ENCODE data around the gene PTX4.
"Not testable (repeated sequence)": the region's sequence is repeated elsewhere in the genome, so short reads cannot be mapped to it uniquely, and the experiment has no call there.

PTX4 gene

GRCh38 chr16:1481906-1482835, 6.6 kb downstream of the PTX4 start:
- no peak for DNase-seq (ENCODE audit: low read depth)

GRCh38 chr16:1478937-1479336, 9.8 kb downstream of the PTX4 start:
- not testable (repeated sequence) for DNase-seq (ENCODE audit: low read depth)

DNA sequence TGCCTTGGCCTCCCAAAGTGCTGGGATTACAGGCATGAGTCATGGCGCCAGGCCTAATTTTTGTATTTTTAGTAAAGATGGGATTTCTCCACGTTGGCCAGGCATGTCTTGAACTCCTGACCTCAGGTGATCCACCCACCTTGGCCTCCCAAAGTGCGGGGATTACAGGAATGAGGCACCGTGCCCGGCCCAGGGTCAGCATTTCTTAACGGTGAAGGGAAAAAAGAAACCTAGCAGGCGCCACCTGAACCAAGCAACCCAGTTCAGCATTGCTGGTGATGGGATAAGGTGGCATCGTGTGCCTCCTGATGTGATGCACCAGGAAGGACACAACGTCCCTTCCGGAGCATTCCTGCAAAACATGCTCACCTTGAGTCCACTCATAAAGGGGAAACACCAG, 11.7 kb downstream of the PTX4 start:
- DNase-seq (ENCODE audit: low read depth) = no peak

DNA sequence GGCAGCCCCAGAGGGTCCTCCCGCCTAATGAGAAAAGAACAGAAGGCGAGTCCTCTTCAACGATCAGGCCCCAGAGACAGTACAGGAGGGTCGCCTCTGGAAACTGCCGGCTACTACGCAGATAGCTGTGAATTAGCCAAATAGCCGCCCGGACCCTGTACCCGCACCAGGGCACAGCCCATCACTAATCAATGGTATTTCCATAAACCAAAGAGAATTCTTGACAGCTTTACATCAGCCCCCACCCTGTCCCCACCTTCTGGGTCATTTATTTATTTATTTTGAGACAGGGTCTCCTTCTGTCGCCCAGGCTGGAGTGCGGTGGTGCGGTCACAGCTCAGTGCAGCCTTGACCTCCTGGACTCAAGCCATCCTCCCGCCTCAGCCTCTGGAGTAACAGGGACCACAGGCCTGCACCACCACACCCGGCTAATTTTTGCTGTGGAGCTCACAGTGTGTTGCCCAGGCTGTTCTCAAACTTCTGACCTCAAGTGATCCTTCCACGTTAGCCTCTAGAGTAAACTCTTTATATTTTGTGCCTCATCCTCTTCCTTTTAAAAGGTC, 13.1 kb downstream of the PTX4 start:
- no peak for DNase-seq (ENCODE audit: low read depth)

DNA sequence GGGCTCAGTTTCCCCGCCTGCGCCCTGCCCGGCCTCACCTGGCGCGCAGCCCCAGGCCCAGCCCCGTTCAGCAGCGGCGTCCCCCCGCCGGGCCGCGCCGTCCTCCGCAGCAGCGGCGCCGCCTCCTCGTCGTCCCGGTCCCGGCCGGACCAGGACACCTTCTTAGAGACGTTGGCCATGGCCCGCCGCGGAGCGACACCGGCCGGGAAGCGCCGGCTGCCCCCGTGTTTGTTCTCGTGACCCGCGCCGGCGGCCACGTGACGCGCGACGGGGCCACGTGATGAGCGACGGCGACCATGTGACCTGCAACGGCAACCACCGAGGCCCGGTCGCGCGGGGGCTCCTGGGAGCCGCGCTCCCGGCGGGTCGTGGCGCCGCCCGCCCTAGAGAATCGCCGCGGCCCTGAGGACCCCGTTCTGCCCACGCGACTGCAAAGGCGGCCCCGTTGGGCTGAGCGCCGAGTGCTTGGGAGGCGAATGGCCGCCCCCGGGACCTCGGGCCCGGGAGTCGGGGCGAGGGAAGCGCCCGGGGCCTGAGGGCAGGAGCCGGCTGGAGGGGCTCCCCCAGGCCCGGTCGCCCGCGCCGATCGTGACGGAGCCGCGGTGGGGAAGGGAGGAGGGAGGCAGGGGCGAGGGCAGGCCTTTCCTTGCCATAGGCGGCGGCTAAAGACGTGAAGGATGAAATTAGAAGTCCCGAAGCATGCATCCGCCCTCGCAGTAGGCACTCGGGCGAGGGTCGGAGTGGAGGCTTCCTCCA, 13.8 kb downstream of the PTX4 start, which contains the start of gene CLCN7:
Gene CLCN7, minus strand, starts transcription at position 233 of the 756 bp plus-strand sequence. Its CDS starts 54 bp downstream, at position 179.
- DNase-seq (ENCODE audit: low read depth) = peak; percentile 70

DNA sequence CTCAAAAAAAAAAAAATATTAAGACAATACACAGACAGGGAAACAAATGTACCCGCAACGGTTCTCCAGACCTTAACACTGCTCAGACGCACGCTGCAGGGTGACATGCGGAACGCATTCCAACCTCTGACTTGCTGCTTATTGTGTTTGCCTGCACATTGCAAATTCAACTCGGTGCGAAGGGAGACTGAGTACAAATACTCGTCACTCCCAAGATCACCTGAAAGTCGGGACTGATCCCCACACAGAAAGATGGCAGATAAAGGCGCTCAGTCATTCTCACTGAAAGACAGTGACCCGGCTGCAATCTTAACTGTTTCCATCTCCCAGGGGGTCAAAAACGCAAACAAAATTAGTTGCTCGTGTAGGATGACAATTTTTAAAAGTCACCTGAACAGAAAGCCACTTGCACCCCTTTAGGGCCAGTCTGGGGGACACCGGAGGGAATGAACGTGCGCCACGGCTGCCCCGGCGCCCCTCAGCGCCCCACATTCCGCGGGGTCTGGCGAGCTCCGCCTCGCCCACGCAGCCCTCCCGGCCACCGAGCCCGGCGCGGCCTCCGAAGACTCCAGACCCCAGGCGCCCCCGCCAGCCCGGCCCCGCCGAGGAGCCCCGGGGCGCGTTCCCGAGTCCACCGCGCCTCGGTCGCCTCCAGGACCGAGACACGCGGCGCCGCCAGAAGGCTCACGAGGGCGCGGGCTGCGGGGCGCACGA, 14.5 kb downstream of the PTX4 start:
- no peak for DNase-seq (ENCODE audit: low read depth)

GRCh38 chr16:1472974-1473373, 15.8 kb downstream of the PTX4 start:
- no peak for DNase-seq (ENCODE audit: low read depth)

DNA sequence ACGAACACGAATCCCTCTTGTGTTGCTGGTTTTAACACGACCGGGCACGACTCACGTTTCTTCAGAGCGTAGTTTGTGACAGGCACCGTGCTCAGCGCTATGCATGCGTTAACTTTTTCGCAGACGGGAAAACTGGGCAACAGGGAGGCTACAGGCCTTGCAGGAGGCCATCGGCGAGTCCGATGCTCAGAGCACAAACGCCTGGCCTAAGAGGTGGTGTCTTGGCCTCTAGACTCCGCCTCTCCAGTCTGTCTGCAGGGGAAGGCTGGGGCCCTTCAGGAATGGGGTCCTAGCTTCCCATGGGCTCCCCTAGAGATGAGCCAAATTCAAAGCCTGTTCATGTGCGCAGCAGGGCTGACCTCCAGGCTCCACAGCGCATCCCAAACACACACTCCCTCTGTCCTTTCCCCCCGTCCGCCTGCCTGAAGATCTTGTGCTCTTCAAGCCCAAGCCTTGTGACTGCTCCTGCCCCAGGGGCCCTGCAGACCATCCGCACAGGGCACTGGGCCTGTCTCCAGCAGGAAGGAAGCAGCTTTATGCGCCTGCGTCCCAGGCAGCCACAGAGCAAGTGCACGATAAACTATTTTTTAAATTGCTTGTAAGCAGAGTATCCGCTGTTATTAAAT, 17.1 kb downstream of the PTX4 start:
- no peak for DNase-seq (ENCODE audit: low read depth)

- no peak for DNase-seq (ENCODE audit: low read depth)
Observed at GRCh38 chr16:1470481-1471251, 18.1 kb downstream of the PTX4 start.

GRCh38 chr16:1469693-1470201, 19.0 kb downstream of the PTX4 start:
- no peak for DNase-seq (ENCODE audit: low read depth)

- DNase-seq (ENCODE audit: low read depth) = not testable (repeated sequence)
Observed at GRCh38 chr16:1469141-1469540, 19.6 kb downstream of the PTX4 start.

DNA sequence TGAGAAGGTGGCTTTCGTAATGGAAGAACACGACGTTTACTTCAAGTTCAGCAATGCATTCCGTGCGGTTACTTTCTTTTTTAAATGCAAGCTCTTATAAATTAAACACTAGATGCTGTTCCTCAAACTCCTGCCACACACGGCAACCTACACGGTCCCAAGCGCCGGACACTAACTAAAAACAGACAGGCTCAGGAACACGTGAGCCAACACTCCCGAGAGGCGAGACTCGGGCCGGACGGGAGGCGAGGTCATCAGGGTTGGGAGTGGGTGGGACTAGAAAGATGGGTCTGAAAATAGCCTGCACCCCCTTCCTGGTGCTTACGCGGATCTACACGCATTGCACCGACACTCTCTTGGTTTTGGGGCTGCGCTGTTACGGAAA, 20.3 kb downstream of the PTX4 start:
- no peak for DNase-seq (ENCODE audit: low read depth)

DNA sequence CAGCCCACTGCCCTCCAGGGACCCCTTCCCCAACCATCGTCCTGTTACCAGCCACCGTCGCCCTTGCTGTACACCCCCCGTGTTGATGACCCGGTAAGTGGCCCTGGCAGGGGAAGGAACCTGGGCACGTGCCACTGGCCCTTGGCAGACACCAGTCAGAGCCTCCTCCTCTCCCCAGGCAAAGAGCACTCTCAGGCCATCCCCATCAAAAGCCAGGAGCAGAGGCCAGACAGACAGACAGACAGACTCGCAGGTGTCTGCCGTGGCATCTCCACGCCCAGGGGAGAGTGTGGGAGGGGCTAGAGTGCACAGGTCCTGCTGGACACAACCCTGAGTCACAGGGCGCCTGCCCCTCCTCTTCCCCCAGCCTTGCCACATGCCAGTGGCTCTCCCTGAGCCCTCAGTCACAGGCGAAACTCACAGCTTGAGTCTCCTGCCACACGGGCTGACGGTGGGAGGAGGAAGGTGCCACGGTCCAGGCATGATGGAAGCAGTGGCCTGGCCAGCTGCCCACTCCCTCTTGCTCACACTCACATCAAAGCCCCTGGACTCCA, 21.7 kb downstream of the PTX4 start:
- DNase-seq (ENCODE audit: low read depth) = no peak

- DNase-seq (ENCODE audit: low read depth) = no peak
Observed at GRCh38 chr16:1466054-1466453, 22.7 kb downstream of the PTX4 start.

DNA sequence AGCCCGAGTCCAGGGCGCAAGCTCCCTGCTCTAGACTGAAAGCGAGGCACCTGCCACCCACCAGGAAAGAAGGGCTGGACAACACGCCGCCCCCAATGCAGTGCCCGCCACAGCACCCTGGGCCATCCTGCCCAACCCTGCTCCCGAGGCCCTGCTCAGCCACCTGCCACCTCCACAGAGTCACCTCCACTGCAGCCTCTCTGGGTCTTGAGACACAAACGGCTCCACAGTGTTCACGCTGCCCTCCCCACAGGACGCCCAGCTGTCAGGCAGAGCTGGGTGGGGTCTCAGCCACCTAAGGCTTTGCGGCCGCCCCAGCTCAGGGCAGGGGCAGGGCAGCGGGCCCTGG, 23.2 kb downstream of the PTX4 start:
- no peak for DNase-seq (ENCODE audit: low read depth)

- no peak for DNase-seq (ENCODE audit: low read depth)
Observed at GRCh38 chr16:1464894-1465566, 23.7 kb downstream of the PTX4 start.

GRCh38 chr16:1464196-1464893, 24.4 kb downstream of the PTX4 start:
- no peak for DNase-seq (ENCODE audit: low read depth)

GRCh38 chr16:1461146-1461545, 27.6 kb downstream of the PTX4 start:
- no peak for DNase-seq (ENCODE audit: low read depth)

DNA sequence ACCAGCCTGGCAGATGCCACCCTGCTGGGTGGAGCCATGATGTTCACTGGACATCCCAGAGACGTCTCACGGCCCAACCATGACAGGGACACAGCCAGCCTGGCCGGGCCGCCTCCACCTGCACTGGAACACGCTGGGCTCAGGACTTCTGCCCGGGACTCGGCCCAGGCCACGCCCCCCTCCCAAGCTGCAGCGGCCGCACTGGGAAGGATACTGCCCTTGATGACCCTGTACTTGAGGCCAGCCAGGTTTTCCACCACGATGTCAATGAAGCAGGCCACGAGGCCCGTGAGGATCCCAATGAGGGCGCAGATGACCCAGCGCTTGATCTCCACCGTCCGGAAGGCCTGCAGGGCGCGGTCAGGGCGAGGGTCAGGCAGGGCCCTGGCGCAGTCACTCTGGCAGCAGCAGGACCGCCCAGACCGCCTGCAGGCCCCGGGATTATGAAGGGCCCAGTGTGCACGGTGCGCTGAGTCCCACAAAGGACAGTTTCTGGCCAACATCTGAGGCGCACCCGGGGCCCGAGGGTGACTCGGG, 28.1 kb downstream of the PTX4 start:
- DNase-seq (ENCODE audit: low read depth) = no peak

Data from stromal cell of bone marrow (primary cell).